ENCODE measurements around the gene LRRC25. TPM values are rescaled to one million over a fixed set of nuclear protein-coding genes. Genes with fewer than 3 reads are reported as not detected.

The LRRC25 gene
- total RNA-seq, 1 donor from 2014 or later, result not detected

- H3K27me3 ChIP-seq (ENCODE audit: control insufficient read depth, insufficient read depth, low read length), result no peaks in the 10 kb centered on the region
- TF ChIP-seq CTCF (IDR thresholded peaks at IDR 0.05; ENCODE audit: insufficient read depth, low read length, severe bottlenecking), result no peak
- DNase-seq (ENCODE audit: low read depth), result peak; percentile 37
- no peaks in the 10 kb centered on the region for H3K36me3 ChIP-seq (ENCODE audit: control insufficient read depth, insufficient read depth, low read length)
- peak overlapping the region; percentile 27 for H3K4me3 ChIP-seq (ENCODE audit: low read depth, low read length)
- FAIRE-seq, result no peak
Observed at GRCh38 chr19:18428787-18429674, 31.6 kb upstream of the LRRC25 start.

GRCh38 chr19:18428173-18428786 is 30.9 kb upstream of the LRRC25 start:
- Histone ChIP-seq H3K4me3 (ENCODE audit: low read depth, low read length) (no peak overlapping the region), H3K36me3 (ENCODE audit: control insufficient read depth, insufficient read depth, low read length) (no peaks in the 10 kb centered on the region), H3K27me3 (ENCODE audit: control insufficient read depth, insufficient read depth, low read length) (no peaks in the 10 kb centered on the region)
- FAIRE-seq, result no peak
- no peak for DNase-seq (ENCODE audit: low read depth)
- no peak for TF ChIP-seq CTCF (IDR thresholded peaks at IDR 0.05; ENCODE audit: insufficient read depth, low read length, severe bottlenecking)

GRCh38 chr19:18427743-18428113 is 30.3 kb upstream of the LRRC25 start:
- FAIRE-seq (no peak), DNase-seq (ENCODE audit: low read depth) (no peak)
- no peak for TF ChIP-seq CTCF (IDR thresholded peaks at IDR 0.05; ENCODE audit: insufficient read depth, low read length, severe bottlenecking)
- no peak overlapping the region for H3K4me3 ChIP-seq (ENCODE audit: low read depth, low read length)
- H3K27me3 ChIP-seq (ENCODE audit: control insufficient read depth, insufficient read depth, low read length), result no peaks in the 10 kb centered on the region
- H3K36me3 ChIP-seq (ENCODE audit: control insufficient read depth, insufficient read depth, low read length), result no peaks in the 10 kb centered on the region

DNA sequence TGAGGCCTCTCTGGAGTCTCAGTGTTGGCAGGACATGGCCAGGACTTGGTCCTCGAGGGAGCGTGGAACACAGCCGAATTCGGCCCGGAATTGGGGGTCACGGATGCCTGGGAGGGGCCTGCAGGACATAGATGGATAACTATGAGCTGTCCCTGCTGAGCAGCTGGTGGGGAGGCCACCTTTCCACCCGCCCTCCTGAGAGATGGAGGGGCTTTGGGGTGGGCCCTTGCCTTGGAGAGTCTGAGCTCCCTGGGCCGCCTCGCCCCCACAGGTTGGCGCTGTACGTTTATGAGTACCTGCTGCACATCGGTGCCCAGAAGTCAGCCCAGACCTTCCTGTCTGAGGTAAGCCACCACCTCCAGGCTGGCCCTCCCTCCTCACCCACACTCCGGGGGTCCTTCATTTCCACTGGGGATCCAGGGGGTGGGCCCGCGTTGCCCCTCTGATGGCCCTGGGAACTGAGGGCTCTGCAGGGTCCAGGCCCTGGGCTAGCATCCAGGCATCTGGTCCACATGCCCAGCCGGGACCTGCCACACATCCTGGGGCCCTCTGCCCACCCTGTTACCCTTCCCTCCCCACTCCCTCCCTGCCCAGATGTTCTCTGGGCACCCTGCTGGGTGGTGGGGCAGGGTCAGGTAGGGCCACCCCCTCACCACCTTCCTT is 29.8 kb upstream of the LRRC25 start:
- FAIRE-seq, result no peak
- TF ChIP-seq CTCF (IDR thresholded peaks at IDR 0.05; ENCODE audit: insufficient read depth, low read length, severe bottlenecking), result no peak

GRCh38 chr19:18426416-18426767 is 29.0 kb upstream of the LRRC25 start:
- H3K36me3 ChIP-seq (ENCODE audit: control insufficient read depth, insufficient read depth, low read length), result no peaks in the 10 kb centered on the region
- no peak for FAIRE-seq
- no peak for DNase-seq (ENCODE audit: low read depth)
- no peak for TF ChIP-seq CTCF (IDR thresholded peaks at IDR 0.05; ENCODE audit: insufficient read depth, low read length, severe bottlenecking)
- no peaks in the 10 kb centered on the region for H3K27me3 ChIP-seq (ENCODE audit: control insufficient read depth, insufficient read depth, low read length)
- no peak overlapping the region for H3K4me3 ChIP-seq (ENCODE audit: low read depth, low read length)

More for the DNA sequence above, 29.8 kb upstream of the LRRC25 start:
- H3K36me3 ChIP-seq (ENCODE audit: control insufficient read depth, insufficient read depth, low read length), result no peaks in the 10 kb centered on the region
- no peak overlapping the region for H3K4me3 ChIP-seq (ENCODE audit: low read depth, low read length)
- DNase-seq (ENCODE audit: low read depth), result no peak
- no peaks in the 10 kb centered on the region for H3K27me3 ChIP-seq (ENCODE audit: control insufficient read depth, insufficient read depth, low read length)

All from bronchial epithelial cell (primary cell).